ENCODE data around the gene AMN1. TPM values are rescaled to one million over a fixed set of nuclear protein-coding genes. Genes with fewer than 3 reads are reported as not detected.

AMN1 gene
- 10.5 to 14.8 TPM (median 12.1 TPM) in 5 replicates for total RNA-seq (2022; extraction: Qiagen RNA extraction; ENCODE audit: low read depth)

GRCh38 chr12:31728917-31729640 lies at the start of gene AMN1:
Gene AMN1, minus strand, starts transcription at chr12:31729021. Its CDS starts 13 bp downstream, at chr12:31729008.

GRCh38 chr12:31659087-31659942 lies 69.5 kb downstream of the AMN1 start, which contains the start of gene ETFBKMT:
Gene ETFBKMT, plus strand, starts transcription at chr12:31659688. Its CDS starts 2,266 bp downstream, at chr12:31661954.

Other genes with a start within 250 kb of the AMN1 start
- 14.1 to 19.4 TPM (median 17.9 TPM) in 5 replicates for gene DENND5B, start 137.9 kb downstream of the AMN1 start, total RNA-seq (2022; extraction: Qiagen RNA extraction; ENCODE audit: low read depth)
- 0.61 to 1.2 TPM (median 0.88 TPM) in 5 replicates for gene ETFBKMT, start 69.3 kb downstream of the AMN1 start, total RNA-seq (2022; extraction: Qiagen RNA extraction; ENCODE audit: low read depth)
- gene RESF1, start 230.4 kb upstream of the AMN1 start, total RNA-seq (2022; extraction: Qiagen RNA extraction; ENCODE audit: low read depth), result 24.3 to 28.1 TPM (median 26.6 TPM) in 5 replicates

Data from A549 treated with DMSO at 1 μM for 4 hours (cell line).